ENCODE measurements around the gene TNRC6C.

The TNRC6C gene

DNA sequence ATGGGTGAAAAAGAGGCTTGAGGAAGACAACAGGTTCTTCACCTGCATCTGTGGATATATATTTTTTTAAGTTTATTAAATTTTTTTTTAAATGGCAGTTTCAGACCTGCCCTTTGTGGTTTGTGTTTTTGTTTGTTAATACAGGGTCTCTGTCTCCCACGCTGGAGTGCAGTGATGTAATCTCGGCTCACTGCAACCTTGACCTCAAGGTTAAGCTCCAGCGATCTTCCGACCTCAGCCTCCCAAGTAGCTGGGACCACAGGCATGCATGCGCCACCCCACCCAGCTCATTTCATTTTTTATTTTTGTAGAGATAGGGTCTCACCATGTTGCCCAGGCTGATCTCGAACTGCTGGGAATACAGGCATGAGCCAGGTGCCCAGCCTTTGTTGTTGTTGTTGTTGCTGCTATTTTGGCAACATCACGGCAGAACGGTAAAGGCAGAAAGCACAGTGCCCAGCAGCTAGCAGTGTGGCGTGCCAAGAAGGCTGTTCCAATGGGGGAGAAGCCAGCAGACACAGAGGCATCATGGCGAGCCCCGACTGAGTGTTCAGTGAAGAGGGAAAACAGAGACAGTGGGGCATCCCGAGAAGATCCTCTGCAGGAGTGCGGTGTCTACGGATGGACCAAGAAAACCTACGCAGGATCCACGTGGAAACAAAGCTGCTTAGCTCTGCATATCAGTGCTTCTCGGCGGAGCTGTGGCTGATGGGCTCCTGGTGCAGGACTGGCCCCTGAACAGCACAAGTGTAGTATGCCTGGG is 150.4 kb downstream of the TNRC6C start (continued):
- TF ChIP-seq, protein P1, sequence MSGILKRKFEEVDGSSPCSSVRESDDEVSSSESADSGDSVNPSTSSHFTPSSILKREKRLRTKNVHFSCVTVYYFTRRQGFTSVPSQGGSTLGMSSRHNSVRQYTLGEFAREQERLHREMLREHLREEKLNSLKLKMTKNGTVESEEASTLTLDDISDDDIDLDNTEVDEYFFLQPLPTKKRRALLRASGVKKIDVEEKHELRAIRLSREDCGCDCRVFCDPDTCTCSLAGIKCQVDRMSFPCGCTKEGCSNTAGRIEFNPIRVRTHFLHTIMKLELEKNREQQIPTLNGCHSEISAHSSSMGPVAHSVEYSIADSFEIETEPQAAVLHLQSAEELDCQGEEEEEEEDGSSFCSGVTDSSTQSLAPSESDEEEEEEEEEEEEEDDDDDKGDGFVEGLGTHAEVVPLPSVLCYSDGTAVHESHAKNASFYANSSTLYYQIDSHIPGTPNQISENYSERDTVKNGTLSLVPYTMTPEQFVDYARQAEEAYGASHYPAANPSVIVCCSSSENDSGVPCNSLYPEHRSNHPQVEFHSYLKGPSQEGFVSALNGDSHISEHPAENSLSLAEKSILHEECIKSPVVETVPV (CRISPR knock-in tag; IDR thresholded peaks at IDR 0.05): no peak
- TF ChIP-seq, protein P2, sequence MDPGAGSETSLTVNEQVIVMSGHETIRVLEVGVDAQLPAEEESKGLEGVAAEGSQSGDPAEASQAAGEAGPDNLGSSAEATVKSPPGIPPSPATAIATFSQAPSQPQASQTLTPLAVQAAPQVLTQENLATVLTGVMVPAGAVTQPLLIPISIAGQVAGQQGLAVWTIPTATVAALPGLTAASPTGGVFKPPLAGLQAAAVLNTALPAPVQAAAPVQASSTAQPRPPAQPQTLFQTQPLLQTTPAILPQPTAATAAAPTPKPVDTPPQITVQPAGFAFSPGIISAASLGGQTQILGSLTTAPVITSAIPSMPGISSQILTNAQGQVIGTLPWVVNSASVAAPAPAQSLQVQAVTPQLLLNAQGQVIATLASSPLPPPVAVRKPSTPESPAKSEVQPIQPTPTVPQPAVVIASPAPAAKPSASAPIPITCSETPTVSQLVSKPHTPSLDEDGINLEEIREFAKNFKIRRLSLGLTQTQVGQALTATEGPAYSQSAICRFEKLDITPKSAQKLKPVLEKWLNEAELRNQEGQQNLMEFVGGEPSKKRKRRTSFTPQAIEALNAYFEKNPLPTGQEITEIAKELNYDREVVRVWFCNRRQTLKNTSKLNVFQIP (CRISPR knock-in tag; IDR thresholded peaks at IDR 0.05; ENCODE audit: borderline replicate concordance, low read depth): no peak
- TF ChIP-seq SNAI2 (CRISPR knock-in tag; IDR thresholded peaks at IDR 0.05) (no peak), GLIS3 (CRISPR knock-in tag; IDR thresholded peaks at IDR 0.05) (no peak)

DNA sequence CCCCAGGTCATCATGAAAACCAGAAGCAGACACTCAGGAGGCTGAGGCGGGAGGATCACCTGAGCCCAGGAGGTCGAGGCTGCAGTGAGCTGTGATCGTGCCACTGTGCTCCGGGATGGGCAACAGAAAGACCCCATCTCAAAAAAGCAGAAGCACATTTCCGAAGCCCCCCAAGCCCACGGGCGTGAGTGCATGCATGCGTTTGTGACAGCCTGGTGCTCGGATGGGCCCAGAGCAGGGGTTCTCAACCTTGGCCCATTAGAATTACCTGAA is 150.9 kb downstream of the TNRC6C start:
- no peak for ATAC-seq
- TF ChIP-seq PPARA (CRISPR knock-in tag; IDR thresholded peaks at IDR 0.05; ENCODE audit: borderline replicate concordance) (no peak), TCF4 (CRISPR knock-in tag; IDR thresholded peaks at IDR 0.05; ENCODE audit: borderline replicate concordance) (no peak), ZFP3 (CRISPR knock-in tag; IDR thresholded peaks at IDR 0.05) (no peak), ZFP30 (CRISPR knock-in tag; IDR thresholded peaks at IDR 0.05) (no peak), SNAI2 (CRISPR knock-in tag; IDR thresholded peaks at IDR 0.05) (no peak), CSDC2 (CRISPR knock-in tag; IDR thresholded peaks at IDR 0.05) (no peak), ISL1 (CRISPR knock-in tag; IDR thresholded peaks at IDR 0.05) (no peak)
- TF ChIP-seq, protein P3, sequence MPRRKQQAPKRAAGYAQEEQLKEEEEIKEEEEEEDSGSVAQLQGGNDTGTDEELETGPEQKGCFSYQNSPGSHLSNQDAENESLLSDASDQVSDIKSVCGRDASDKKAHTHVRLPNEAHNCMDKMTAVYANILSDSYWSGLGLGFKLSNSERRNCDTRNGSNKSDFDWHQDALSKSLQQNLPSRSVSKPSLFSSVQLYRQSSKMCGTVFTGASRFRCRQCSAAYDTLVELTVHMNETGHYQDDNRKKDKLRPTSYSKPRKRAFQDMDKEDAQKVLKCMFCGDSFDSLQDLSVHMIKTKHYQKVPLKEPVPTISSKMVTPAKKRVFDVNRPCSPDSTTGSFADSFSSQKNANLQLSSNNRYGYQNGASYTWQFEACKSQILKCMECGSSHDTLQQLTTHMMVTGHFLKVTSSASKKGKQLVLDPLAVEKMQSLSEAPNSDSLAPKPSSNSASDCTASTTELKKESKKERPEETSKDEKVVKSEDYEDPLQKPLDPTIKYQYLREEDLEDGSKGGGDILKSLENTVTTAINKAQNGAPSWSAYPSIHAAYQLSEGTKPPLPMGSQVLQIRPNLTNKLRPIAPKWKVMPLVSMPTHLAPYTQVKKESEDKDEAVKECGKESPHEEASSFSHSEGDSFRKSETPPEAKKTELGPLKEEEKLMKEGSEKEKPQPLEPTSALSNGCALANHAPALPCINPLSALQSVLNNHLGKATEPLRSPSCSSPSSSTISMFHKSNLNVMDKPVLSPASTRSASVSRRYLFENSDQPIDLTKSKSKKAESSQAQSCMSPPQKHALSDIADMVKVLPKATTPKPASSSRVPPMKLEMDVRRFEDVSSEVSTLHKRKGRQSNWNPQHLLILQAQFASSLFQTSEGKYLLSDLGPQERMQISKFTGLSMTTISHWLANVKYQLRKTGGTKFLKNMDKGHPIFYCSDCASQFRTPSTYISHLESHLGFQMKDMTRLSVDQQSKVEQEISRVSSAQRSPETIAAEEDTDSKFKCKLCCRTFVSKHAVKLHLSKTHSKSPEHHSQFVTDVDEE (CRISPR knock-in tag; IDR thresholded peaks at IDR 0.05): no peak
- TF ChIP-seq, protein P4, sequence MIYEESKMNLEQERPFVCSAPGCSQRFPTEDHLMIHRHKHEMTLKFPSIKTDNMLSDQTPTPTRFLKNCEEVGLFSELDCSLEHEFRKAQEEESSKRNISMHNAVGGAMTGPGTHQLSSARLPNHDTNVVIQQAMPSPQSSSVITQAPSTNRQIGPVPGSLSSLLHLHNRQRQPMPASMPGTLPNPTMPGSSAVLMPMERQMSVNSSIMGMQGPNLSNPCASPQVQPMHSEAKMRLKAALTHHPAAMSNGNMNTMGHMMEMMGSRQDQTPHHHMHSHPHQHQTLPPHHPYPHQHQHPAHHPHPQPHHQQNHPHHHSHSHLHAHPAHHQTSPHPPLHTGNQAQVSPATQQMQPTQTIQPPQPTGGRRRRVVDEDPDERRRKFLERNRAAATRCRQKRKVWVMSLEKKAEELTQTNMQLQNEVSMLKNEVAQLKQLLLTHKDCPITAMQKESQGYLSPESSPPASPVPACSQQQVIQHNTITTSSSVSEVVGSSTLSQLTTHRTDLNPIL (CRISPR knock-in tag; IDR thresholded peaks at IDR 0.05; ENCODE audit: low read depth): no peak

DNA sequence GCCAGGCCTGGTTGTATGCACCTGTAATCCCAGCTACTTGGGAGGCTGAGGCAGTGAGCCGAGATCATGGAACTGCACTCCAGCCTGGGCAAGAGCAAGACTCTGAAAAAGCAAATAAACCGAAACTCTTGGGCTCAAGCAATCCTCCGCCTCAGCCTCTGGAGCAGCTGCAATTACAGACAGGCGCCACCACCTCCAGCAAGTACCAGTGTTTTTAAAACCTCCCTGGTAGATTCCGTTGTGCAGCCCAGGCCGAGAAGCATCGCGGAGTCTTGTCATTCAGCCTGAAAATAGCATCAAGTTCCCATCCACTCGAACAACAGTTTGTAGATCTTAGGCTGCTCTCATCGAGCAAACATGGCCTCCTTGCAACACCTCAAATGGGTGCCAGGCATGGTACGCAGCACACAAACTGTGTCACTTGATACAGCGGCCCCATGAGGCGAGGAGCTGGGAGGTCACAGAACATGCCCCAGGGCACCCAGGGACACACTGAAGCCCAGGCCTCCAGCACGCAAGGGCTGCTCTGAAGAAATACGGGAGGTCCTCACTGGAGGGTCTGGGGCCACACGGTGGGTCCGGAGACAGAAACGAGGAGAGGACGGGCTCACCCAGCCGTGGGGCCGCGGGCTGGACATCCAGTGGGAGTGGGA is 152.0 kb downstream of the TNRC6C start:
- TF ChIP-seq, protein P2 (CRISPR knock-in tag; IDR thresholded peaks at IDR 0.05; ENCODE audit: borderline replicate concordance, low read depth): no peak
- TF ChIP-seq, protein P4 (CRISPR knock-in tag; IDR thresholded peaks at IDR 0.05; ENCODE audit: low read depth): no peak
- TF ChIP-seq ISL1 (CRISPR knock-in tag; IDR thresholded peaks at IDR 0.05) (no peak), ZFP30 (CRISPR knock-in tag; IDR thresholded peaks at IDR 0.05) (no peak), PPARA (CRISPR knock-in tag; IDR thresholded peaks at IDR 0.05; ENCODE audit: borderline replicate concordance) (no peak), TOX (CRISPR knock-in tag; IDR thresholded peaks at IDR 0.05; ENCODE audit: borderline replicate concordance) (no peak), ZC3H10 (CRISPR knock-in tag; IDR thresholded peaks at IDR 0.05) (no peak)
- ATAC-seq: no peak

Data from SK-N-SH treated with all-trans-retinoic acid at 6 μM for 48 hours (cell line).